HS-5 (cell line): ENCODE data around the gene TIFAB.

Experiments
- DNase-seq: peaks from one replicate; pipeline ENCODE4 v3.0.0-alpha.2; 2012; ENCODE audit warnings: low read depth

TIFAB gene

GRCh38 chr5:135457424-135458071 is 5.4 kb upstream of the TIFAB start:
- DNase-seq, result no peak

DNA sequence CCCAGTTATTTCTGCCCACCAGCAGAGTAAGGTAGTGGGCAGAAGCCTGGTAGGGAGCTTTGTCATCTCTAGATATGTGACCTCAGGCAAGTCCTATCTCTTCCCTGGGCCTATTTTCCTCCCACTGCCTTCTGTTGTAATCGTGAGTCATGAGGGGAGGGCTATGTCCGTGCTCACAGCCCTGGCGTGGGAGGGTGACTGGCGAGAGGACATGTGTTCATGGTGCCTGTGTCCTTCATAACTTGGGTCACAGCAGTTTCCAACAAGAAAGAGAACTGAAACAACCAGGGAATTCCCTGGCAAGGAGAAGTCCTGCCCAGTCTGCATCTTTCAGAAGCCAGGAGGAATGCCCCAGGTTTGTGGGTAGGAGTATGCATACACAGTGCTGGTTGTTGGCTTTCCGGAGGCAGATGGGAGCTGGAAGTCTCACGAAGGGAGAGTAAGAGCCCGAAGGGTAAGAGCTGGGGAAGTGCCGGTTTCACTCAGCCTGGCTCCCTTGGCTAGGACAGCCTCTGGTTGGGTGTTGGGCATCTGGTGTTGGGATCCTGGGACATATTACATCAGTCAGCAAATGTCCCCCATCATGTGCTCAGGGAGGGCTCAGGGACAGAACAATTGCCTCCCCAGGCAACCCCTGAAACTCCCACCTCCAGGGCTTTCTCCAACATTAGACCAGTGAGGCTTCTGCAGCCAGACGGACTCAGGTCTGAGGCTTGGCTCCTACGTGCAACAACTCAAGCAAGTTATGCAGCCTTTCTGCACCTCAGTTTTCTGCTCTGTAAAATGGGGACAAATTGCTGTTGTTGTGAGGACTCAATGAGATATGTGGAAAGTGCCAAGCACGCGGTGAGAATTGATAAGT is 4.3 kb upstream of the TIFAB start:
- peak; percentile 67 for DNase-seq

DNA sequence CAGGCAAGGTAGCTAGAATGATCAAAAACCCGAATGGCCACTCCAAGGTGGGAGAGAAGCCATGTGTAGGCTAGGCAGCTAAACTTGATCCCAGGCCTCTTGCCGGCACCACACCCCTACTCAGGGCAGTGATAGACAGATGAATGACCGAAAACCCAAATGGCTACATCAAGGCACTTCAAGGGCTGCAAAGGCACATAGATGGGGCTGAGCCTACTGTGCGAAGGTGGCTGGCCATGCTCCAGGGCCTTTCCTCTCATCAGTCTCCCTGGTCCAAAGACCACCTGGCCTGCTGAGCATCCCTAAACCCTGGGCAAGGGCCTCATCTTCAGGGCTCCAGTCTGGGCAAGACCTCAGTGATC is 3.7 kb upstream of the TIFAB start:
- DNase-seq, result no peak

- no peak for DNase-seq
These were observed 2.8 kb upstream of the TIFAB start for GRCh38 chr5:135454946-135455345.

GRCh38 chr5:135453613-135454012 is 1.5 kb upstream of the TIFAB start:
- no peak for DNase-seq

DNA sequence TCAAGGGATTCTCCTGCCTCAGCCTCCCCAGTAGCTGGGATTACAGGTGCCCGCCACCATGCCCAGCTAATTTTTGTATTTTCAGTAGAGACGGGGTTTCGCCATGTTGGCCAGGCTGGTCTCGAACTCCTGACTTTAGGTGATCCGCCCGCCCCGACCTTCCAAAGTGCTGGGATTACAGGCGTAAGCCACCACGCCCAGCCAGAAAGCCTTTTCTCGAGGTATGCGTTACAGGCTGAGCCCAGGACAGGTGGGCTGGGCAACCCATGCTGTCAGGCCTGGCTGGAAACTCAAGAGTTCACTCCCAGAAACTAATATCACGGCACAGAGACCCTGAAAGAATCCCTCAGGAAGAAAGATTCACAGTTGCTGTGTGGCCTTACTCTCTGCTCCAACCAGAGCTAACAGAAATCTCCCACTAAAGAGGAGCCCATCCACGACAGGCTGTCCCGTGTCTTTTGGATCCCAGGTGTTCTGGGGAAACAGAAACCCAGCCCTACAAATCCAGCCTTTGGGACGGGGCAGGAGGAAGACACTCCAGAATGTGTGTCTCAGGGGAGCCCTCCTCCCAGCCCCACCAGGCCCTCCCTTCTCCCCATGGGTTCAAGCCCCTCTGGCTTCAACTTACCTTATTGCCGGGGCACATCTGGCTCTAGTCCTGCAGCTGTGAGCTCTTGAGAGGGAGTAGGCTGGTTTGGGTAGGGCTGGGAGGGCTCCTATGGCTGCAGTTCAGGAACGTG is 400 bp downstream of the TIFAB start:
- DNase-seq, result no peak

DNA sequence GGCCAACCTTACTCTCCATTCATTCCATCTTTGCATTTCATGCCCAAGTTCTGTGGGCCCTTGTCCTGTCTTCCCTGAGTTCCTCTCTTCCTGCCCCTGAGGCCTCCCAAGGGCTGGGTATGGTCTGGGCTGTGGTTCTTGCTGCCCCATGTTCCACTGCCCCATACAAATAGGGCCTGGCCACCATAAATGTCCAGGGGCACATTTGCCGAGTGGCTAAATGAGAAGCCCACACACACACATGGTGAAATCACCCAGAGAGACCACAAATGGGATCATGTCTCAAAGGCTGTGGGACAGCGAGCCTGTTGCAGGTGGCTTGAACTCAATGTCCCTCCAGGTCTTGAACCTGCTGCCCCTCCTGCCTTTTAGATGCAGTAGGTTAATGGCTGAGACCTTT is 1.2 kb downstream of the TIFAB start:
- DNase-seq, result no peak

DNA sequence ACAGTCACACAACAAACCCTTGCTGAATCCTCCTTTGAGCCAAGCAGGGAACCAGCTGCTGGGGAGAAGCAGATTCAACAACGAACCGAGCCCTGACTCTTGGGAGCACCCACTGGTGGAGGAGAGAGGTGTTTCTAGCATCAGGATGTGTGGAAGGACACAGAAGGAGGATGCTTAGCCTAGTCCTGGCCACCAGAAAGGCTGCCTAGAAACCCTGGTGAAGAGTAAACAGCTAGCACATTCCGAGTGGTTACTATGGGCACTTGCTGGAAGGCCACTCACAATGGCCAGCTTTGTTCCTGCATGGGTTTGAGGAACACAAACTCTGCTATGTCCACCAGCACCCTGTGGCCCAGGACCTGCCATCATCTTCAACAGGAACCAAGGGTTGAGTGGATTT is 1.8 kb downstream of the TIFAB start:
- no peak for DNase-seq

DNA sequence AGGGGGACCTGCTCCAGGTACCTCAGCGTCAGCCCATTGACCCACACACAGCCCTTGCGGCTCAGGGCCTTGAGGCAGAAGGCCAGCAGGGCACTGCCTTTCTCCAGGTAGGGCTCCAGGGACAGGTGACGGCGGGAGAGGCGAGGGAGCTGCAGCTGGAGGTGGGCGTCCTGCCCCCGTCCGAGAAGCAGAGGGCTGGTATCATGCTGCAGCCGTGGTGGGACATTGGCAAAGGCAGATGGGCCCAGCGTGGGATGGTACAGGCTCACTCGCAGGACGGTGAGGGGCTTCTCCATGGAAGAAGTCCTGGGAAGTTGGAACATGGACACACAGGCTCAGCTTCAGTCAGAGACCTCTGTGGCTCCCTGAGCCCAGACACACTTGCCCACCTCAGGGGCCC is 2.5 kb downstream of the TIFAB start:
- DNase-seq, result no peak

DNA sequence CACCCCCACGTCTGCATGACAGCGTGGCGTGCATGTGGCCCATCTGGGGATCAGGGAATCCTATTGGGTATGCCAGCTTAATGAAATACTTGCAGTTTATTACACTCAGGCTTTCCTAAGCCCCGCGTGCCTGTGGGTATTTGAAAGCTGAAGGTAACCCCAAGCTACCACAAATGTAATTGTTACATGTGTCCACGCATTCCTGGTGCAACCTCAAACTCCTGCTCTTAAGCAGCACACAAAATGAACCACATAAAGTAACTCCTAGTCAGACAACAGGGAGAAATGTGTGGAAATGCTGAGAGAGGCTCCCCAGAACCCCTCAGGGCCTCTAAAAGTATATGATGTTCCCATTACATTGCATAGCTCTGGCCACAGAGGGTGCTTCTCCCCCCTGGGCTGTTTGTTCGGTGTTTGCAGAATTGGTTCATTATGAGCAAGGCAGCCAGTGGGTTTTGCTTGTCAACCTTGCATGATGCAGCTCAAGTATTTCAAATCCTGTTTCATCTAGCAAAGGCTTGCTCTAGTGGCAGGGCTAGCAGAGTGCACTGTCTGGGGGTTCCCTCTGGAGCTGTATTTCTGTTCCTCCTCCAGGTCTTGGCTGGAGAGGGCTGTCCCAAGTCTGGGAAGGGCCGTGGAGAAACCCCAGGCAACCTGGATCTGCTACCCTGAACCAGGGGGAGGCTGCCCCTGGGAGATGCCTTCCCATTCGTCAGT is 3.2 kb downstream of the TIFAB start:
- DNase-seq, result no peak

DNA sequence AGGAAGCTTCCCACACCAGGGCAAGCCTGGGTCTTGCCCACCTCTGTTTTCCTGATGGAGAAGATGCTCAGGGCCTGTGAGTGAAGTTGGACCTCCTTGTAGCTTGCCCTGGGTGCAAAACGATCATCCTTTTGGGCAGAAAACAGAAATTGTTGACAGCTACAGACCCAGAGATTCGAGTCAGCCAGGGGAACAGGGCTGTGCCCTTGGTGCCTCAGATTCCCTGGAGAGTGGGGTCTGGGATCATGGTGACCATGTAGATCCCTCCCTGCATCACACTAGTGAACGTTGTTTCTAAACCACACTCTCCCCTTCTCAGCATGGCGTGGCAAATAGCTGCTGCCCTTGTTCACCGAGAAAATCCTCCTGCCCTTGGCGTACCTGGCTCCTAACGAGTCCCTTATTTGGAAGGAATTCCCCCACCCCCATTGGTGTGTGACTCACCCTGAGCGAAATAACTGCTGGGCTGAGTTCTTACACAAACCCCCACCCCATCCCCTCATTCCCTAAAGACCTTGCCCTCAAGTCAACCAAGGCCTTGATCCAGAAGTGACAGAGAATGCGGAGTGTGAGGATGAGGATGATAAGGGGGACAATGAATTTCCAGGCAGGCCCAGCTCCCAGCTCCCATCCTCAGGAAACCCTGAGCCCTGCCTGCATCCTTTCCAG is 3.9 kb downstream of the TIFAB start:
- DNase-seq, result no peak

DNA sequence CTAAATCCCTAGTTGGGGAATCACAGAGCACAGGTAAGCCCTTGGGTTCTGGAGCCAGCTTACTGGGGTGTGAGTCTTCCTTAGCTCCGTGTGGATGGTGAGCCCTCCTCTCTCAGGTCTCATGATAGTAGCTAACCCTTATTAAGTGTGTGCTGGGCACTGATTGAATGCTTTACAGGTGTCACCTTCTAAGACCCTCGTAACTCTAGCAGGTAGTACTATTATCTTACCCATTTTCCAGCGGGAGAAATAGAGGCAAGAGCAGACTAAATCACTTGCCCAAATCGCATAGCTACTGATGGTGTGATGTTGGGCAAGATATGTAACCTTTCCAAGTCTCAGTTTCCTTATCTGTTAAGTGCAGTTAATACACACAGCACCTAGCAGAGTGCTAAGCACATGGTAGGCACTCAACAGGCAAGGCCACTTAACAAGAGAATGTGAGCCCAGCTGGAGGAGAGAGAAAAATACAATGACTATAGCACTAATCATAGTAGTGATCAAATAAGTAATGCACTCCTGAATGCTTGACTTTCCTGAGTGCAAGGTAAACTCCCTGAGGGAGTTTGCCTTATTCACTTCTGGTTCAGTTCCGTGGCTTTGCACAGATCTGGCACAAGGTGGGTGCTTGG is 4.7 kb downstream of the TIFAB start, which contains the start of gene DCANP1:
Gene DCANP1, minus strand, starts transcription at position 51 of the 632 bp plus-strand sequence. CDS start 240 bp downstream, outside the sequence.
- DNase-seq, result no peak

DNA sequence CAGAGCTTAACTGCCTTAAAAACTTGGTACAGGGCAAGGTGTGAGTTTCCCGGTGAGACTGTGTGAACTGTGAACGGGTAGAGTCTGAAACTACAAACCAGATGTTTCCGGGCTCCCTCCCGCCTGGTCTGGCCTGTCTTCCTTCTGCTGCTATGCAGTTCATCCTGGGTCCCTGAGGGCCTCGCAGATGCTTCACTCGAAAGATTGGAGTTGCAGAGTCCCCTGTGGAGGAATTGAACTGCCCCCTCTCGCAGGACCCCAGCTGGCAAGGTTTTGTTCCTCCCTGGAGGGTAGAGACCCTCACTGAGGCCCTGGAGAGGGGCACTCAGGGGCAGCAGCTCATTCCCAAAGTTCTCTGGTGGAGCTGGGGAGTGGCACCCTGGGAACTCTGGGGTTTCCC is 5.5 kb downstream of the TIFAB start:
- DNase-seq, result no peak

DNA sequence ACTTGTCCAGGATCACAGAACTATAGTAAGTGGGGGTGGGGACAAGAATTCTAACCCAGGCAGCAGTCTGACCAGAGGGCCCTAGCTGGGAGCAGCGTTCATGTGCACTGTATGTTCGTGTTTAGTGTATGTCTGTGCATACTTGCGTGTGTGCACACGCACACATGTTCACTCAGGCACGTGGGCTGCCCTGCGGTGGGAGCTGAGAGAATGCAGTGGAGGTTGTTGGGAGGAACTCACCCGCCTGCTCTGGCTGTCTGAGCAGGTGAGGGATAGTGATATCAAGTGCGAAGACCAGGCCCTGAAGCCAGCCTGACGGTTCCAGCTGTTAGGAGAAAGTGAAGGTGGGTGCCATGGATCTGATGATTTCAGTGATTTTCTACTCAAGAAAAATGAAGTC is 5.9 kb downstream of the TIFAB start:
- no peak for DNase-seq

DNA sequence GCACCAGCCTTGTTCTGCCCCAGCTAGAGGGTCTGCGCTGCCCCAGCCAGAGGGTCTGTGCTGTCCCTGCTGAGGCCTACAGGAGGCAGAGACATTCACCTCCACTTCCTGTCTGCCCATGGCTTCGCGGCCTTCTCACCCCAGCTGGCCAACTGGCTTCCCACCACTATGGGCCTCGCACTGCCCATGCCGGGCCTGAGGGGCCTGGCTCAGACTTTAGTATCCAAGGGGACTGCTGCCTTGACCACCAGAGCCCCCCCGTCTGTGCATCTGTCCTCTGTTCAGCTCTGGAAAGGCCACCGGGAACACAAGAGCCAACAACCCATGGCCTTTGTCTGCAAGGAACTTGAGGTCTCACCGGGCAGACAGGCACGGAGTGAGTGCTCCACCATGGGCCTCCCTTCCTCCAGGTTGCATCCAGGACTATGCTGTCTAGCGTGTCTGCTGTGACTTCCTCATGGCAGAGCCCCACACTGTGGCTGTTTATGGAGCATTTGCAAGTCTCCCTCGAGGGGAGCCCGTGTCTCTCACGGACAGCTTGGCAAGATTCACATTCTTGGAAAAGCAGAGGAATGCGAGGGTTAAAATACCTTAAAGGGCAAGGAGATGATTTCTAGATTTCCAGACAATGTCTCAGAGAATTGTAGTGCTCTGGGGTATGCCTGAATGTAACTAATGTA is 6.7 kb downstream of the TIFAB start:
- no peak for DNase-seq

- DNase-seq, result no peak
These were observed 7.3 kb downstream of the TIFAB start for GRCh38 chr5:135444881-135445280.

- no peak for DNase-seq
These were observed 7.8 kb downstream of the TIFAB start for GRCh38 chr5:135444360-135444759.

- DNase-seq, result no peak
These were observed 8.8 kb downstream of the TIFAB start for GRCh38 chr5:135443161-135443960.

GRCh38 chr5:135442431-135443160 is 9.6 kb downstream of the TIFAB start:
- no peak for DNase-seq
